Large intestine (tissue), 3 donors: ENCODE data around the gene XRN2. TPM values are rescaled to one million over a fixed set of nuclear protein-coding genes. Genes with fewer than 3 reads are reported as not detected.
"Not testable (repeated sequence)": the region's sequence is repeated elsewhere in the genome, so short reads cannot be mapped to it uniquely, and the experiment has no call there.

Experiments
- DNase-seq, 2 donors: peaks; one replicate each; pipeline versions ENCODE4 v3.0.0 to v3.0.0-alpha.2; 2013
- H3K27ac ChIP-seq: one replicate; pipeline ENCODE4 v1.5.1; 2013; ENCODE audit warnings: low read length
- H3K27me3 ChIP-seq: 2 replicates; pipeline ENCODE4 v1.6.1; 2013; ENCODE audit warnings: low read length; ENCODE audit not compliant: control insufficient read depth, insufficient read depth
- H3K36me3 ChIP-seq: 2 replicates; pipeline ENCODE4 v1.6.1; 2013; ENCODE audit warnings: low read length; ENCODE audit not compliant: control insufficient read depth, insufficient read depth
- H3K4me1 ChIP-seq: one replicate; pipeline ENCODE4 v1.6.1; 2013; ENCODE audit warnings: low read length; ENCODE audit not compliant: control insufficient read depth, insufficient read depth
- H3K4me3 ChIP-seq: one replicate; pipeline ENCODE4 v1.5.1; 2013; ENCODE audit warnings: low read length
- H3K9me3 ChIP-seq: one replicate; pipeline ENCODE4 v1.6.1; 2013; ENCODE audit warnings: mild to moderate bottlenecking, low read depth, low read length, moderate library complexity; ENCODE audit not compliant: control insufficient read depth
- WGBS: methylation state at CpG from one replicate; pipeline ENCODE4 v1.1.5; 2013; ENCODE audit warnings: low lambda C conversion rate; ENCODE audit not compliant: insufficient coverage; 5-methylcytosine and 5-hydroxymethylcytosine counted together
- polyA plus RNA-seq: library from polyadenylated mRNA; unstranded; fragments of 120-200 nt; gene quantifications from one replicate; pipeline ENCODE4 v1.2.1, GENCODE V29; 2013

XRN2 gene
- polyA plus RNA-seq, 1 donor, result 52.7 TPM

- not testable (repeated sequence) for DNase-seq, H3K27ac ChIP-seq, H3K4me3 ChIP-seq, H3K4me1 ChIP-seq, H3K27me3 ChIP-seq, H3K36me3 ChIP-seq, H3K9me3 ChIP-seq
- WGBS, result no CpG with 5 or more reads among the region's 2 CpGs
Measured at GRCh38 chr20:21419147-21419546, 116.0 kb downstream of the XRN2 start.

DNA sequence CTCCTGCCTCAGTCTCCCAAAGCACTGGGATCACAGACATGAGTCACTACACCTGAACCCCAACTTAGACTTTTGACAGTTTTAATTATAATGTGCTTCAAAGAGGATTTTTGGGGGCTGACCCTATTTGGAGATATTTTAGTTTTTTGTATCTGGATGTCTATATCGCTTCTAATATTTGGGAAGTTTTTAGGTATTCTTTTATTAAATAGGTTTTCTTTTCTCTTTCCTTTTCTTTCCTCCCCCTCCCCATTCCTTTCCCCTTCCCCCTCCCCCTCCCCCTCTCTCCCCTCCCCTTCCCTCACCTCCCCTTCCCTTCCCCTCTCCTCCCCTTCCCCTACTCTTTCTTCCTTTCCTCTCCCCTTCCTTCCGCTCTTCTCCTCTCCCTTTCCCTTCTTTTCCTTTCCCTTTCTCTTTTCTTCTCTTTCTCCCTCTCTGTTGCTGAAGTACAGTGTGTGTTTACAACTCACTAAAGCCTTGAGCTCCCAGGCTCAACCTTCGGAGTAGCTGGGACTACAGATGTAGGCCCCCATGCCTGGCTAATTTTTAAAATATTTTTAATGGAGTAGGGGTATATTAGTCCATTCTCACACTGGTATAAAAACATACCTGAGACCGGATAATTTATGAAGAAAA, 118.6 kb downstream of the XRN2 start:
- H3K27me3 ChIP-seq, result no peaks in the 10 kb centered on the region
- DNase-seq, result no peak
- H3K9me3 ChIP-seq, result no peaks in the 10 kb centered on the region
- H3K4me3 ChIP-seq, result no peak overlapping the region
- H3K4me1 ChIP-seq, result no peaks in the 10 kb centered on the region
- 100% methylated on average over 1 of the region's 4 CpGs for WGBS
- H3K36me3 ChIP-seq, result no peaks in the 10 kb centered on the region
- H3K27ac ChIP-seq, result no peak overlapping the region

DNA sequence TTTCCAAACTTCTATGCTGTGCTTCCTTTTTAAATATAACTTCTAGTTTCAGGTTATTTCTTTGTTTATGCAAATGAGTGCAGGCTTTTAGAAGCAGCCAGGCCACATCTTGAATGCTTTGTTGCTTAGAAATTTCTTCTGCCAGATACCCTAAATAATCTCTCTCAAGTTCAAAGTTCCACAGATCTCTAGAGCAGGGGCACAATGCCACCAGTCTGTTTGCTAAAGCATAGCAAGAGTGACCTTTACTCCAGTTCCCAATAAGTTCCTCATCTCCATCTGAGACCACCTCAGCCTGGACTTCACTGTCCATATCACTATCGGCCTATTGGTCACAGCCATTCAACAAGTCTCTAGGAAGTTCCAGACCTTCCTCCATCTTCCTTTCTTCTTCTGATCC, 120.6 kb downstream of the XRN2 start:
- not testable (repeated sequence) for DNase-seq, H3K4me1 ChIP-seq, H3K27ac ChIP-seq, H3K36me3 ChIP-seq, H3K27me3 ChIP-seq, H3K9me3 ChIP-seq, H3K4me3 ChIP-seq
- no CpG with 5 or more reads among the region's 1 CpG for WGBS

GRCh38 chr20:21424846-21425245, 121.7 kb downstream of the XRN2 start:
- H3K4me1 ChIP-seq, result no peaks in the 10 kb centered on the region
- no peaks in the 10 kb centered on the region for H3K9me3 ChIP-seq
- H3K27ac ChIP-seq, result no peak overlapping the region
- no peak overlapping the region for H3K4me3 ChIP-seq
- no peaks in the 10 kb centered on the region for H3K36me3 ChIP-seq
- no peaks in the 10 kb centered on the region for H3K27me3 ChIP-seq
- WGBS, result 96% methylated on average over 2 of the region's 4 CpGs
- DNase-seq, result no peak

DNA sequence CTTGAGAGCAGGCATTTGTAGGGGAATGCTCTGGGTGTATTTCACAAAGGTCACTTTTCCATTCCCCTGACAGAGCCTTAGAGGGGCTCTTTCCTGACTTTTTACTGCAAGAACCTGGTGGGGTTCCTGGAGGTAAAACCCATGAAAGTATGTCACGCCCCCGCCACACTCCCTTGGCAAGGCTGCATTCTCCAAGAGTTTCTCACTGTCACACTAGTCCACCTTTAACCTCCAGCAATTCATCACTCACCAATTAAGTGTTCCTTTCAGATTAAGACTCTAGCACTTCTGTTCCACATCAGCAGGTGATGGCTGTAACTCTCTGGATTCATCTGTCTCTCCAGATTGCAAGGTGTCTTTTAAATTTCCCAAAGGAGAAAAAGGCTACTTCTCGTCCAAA, 126.9 kb downstream of the XRN2 start:
- WGBS, result no CpG with 5 or more reads among the region's 3 CpGs
- no peaks in the 10 kb centered on the region for H3K36me3 ChIP-seq
- H3K27ac ChIP-seq, result no peak overlapping the region
- no peaks in the 10 kb centered on the region for H3K9me3 ChIP-seq
- peaks cover 3% of the 10 kb centered on the region for H3K27me3 ChIP-seq
- no peak overlapping the region for H3K4me3 ChIP-seq
- H3K4me1 ChIP-seq, result no peaks in the 10 kb centered on the region
- no peak for DNase-seq

GRCh38 chr20:21432911-21433310, 129.8 kb downstream of the XRN2 start:
- Histone ChIP-seq H3K27ac (no peak overlapping the region), H3K27me3 (peaks cover 3% of the 10 kb centered on the region), H3K4me1 (no peaks in the 10 kb centered on the region), H3K36me3 (no peaks in the 10 kb centered on the region), H3K9me3 (no peaks in the 10 kb centered on the region), H3K4me3 (no peak overlapping the region)
- DNase-seq, result no peak
- 100% methylated on average over 3 of the region's 4 CpGs for WGBS

- DNase-seq, result no peak
- no peak overlapping the region for H3K4me3 ChIP-seq
- 33% methylated on average over 1 of the region's 2 CpGs for WGBS
- peaks cover 3% of the 10 kb centered on the region for H3K27me3 ChIP-seq
- H3K9me3 ChIP-seq, result no peaks in the 10 kb centered on the region
- no peaks in the 10 kb centered on the region for H3K4me1 ChIP-seq
- H3K27ac ChIP-seq, result no peak overlapping the region
- no peaks in the 10 kb centered on the region for H3K36me3 ChIP-seq
Measured at GRCh38 chr20:21433329-21433890, 130.3 kb downstream of the XRN2 start.

GRCh38 chr20:21435576-21435975, 132.4 kb downstream of the XRN2 start:
- Histone ChIP-seq H3K4me1 (no peaks in the 10 kb centered on the region), H3K9me3 (no peaks in the 10 kb centered on the region), H3K4me3 (no peak overlapping the region), H3K27ac (no peak overlapping the region), H3K36me3 (no peaks in the 10 kb centered on the region), H3K27me3 (peaks cover 3% of the 10 kb centered on the region)
- WGBS, result no CpG with 5 or more reads among the region's 3 CpGs
- DNase-seq, result no peak

- Histone ChIP-seq H3K36me3 (no peaks in the 10 kb centered on the region), H3K4me3 (no peak overlapping the region), H3K4me1 (no peaks in the 10 kb centered on the region), H3K27me3 (peaks cover 3% of the 10 kb centered on the region), H3K27ac (no peak overlapping the region), H3K9me3 (no peaks in the 10 kb centered on the region)
- DNase-seq, result no peak
- no CpG with 5 or more reads among the region's 4 CpGs for WGBS
Measured at GRCh38 chr20:21436205-21436604, 133.1 kb downstream of the XRN2 start.

DNA sequence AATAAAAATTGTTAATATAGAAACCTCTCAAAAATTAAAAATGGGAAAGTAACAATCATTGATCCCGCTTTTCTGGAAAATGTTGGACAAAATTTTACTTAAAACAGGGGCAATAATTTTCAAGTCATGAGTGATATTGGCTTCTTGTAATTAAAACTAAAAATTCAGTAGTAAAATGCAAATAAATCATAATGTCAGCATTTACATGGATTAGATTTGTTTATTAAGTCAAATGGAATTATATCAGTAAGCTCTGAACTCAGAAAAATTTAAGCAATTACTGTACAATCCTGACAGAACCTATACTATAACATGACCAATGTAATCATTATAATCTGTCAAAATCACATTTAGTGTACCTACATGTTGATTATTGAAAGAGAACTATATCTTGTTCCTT, 134.1 kb downstream of the XRN2 start:
- 100% methylated on average over 1 of the region's 1 CpG for WGBS
- DNase-seq, result no peak
- H3K4me3 ChIP-seq, result no peak overlapping the region
- no peaks in the 10 kb centered on the region for H3K9me3 ChIP-seq
- no peaks in the 10 kb centered on the region for H3K4me1 ChIP-seq
- no peaks in the 10 kb centered on the region for H3K36me3 ChIP-seq
- H3K27me3 ChIP-seq, result peaks cover 3% of the 10 kb centered on the region
- no peak overlapping the region for H3K27ac ChIP-seq

DNA sequence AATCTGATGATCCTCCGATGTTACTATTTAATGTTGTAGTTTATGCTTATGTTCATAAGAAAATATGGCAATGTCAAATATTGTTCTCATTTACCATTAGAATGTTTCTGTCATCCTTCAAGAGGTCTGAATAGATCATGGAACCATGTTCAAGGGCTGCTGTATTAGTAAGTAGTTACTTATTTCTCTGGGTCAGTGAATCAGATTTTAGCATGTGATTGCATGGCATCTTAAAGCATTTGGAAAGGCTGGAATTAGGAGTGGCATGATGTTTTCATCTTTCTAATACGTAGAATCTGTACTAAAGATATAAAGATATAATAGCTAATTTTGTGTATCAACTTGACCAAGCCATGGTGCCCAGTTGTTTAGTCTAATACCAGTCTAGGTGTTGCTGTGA, 134.7 kb downstream of the XRN2 start:
- H3K9me3 ChIP-seq, result no peaks in the 10 kb centered on the region
- WGBS, result no CpG with 5 or more reads among the region's 2 CpGs
- DNase-seq, result no peak
- no peaks in the 10 kb centered on the region for H3K4me1 ChIP-seq
- no peaks in the 10 kb centered on the region for H3K36me3 ChIP-seq
- H3K27ac ChIP-seq, result no peak overlapping the region
- H3K27me3 ChIP-seq, result peaks cover 3% of the 10 kb centered on the region
- H3K4me3 ChIP-seq, result no peak overlapping the region
